Peyer's patch (tissue), 4 donors: Measurements from ENCODE around the gene MAP2K1. TPM values are rescaled to one million over a fixed set of nuclear protein-coding genes. Genes with fewer than 3 reads are reported as not detected.

Source experiments
- DNase-seq, 3 donors: peaks; one replicate each; pipeline ENCODE4 v3.0.0-alpha.2; 2017 to 2019
- H3K27ac ChIP-seq, 4 donors: fragments of 200-600 bp; sonication (generic); one replicate each; pipeline ENCODE4 v1.5.1; 2016 to 2019
- H3K27me3 ChIP-seq, 2 donors: fragments of 200-600 bp; sonication (generic); one replicate each; pipeline ENCODE4 v1.5.1; 2019
- H3K36me3 ChIP-seq, 3 donors: fragments of 200-600 bp; sonication (generic); one replicate each; pipeline ENCODE4 v1.5.1; 2016 to 2019
- H3K4me1 ChIP-seq, 4 donors: fragments of 200-600 bp; sonication (generic); one replicate each; pipeline ENCODE4 v1.5.1; 2016 to 2019
- H3K4me3 ChIP-seq, 4 donors: fragments of 200-600 bp; sonication (generic); 1 replicate in 3 of 4; 2 replicates in 1 of 4; pipeline ENCODE4 v1.5.1; 2016 to 2019; ENCODE audit warnings: mild to moderate bottlenecking in 1 of 4
- H3K9me3 ChIP-seq, 4 donors: fragments of 200-600 bp; sonication (generic); one replicate each; pipeline ENCODE4 v1.5.1; 2016 to 2019; ENCODE audit warnings: mild to moderate bottlenecking in 1 of 4
- CTCF ChIP-seq, 6 experiments: fragments of 450-650 bp in 4 of 6; fragments of 200-600 bp in 2 of 6; sonication (generic) in 1 of 6; IDR thresholded peaks; one replicate each; pipeline ENCODE4 v1.5.1; 2017 to 2019; ENCODE audit warnings: antibody characterized with exemption in 6 of 6, mild to moderate bottlenecking in 3 of 6, moderate library complexity in 1 of 6
- POLR2A ChIP-seq, 2 donors: fragments of 450-650 bp; IDR thresholded peaks; one replicate each; pipeline ENCODE4 v1.5.1; 2017; ENCODE audit warnings: antibody characterized with exemption in 2 of 2, mild to moderate bottlenecking in 2 of 2, moderate library complexity in 2 of 2
- total RNA-seq, 4 donors: library from RNA; depleted of rRNA; stranded (reverse); fragments of >200 nt; gene quantifications; one replicate each; pipeline ENCODE4 v1.1.0, GENCODE V29; 2016

The MAP2K1 gene
- total RNA-seq, 4 donors from 2014 or later: 12.7 to 47.9 (median 27.7) TPM

DNA sequence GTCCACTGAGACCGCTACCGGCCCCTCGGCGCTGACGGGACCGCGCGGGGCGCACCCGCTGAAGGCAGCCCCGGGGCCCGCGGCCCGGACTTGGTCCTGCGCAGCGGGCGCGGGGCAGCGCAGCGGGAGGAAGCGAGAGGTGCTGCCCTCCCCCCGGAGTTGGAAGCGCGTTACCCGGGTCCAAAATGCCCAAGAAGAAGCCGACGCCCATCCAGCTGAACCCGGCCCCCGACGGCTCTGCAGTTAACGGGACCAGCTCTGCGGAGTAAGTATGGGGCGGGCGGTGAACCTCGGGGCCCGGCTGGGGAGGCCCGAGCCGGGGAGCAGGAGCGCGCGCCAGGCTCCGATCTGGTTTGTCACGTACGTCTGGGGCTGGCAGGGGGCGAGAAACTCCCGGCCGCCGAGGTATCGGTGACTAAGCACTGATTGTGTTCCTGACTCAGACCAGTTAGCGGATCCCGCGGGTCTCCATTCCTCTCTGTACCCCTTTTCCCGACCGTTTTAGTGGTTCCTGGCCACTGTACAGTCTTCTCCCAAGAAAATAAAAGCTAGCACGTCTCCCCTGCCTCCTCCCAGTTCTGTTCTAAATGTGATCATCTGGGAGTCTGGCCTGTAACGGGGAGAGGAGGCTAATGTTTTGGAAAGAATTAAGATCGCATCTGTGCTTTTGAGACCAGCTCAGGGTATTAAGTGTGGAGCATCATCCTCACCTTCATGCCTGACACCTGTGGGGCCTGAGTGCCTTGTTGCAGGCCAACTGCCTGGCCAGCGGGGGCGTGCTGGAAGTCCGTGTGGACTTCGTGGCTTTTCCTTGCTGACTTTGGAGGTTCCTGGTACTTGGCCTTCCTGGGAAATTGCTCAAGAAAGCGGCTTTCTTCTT is 691 bp downstream of the MAP2K1 start:
- H3K27ac ChIP-seq: peak overlapping the region; percentile 92 to 98 (median 94)
- peak; percentile 54 to 76 (median 76) for DNase-seq
- no peaks in the 10 kb centered on the region for H3K9me3 ChIP-seq
- no peaks in the 10 kb centered on the region for H3K36me3 ChIP-seq
- no peaks in the 10 kb centered on the region for H3K27me3 ChIP-seq
- H3K4me1 ChIP-seq: peaks cover 0 to 41% (median 13%) of the 10 kb centered on the region in 4 donors
- H3K4me3 ChIP-seq: peak overlapping the region; percentile 85 to 99 (median 92)
- TF ChIP-seq CTCF (IDR thresholded peaks at IDR 0.05) (peak in 5 of 6 experiments; percentile 15 to 43 (median 32)), POLR2A (IDR thresholded peaks at IDR 0.05) (no peak)

DNA sequence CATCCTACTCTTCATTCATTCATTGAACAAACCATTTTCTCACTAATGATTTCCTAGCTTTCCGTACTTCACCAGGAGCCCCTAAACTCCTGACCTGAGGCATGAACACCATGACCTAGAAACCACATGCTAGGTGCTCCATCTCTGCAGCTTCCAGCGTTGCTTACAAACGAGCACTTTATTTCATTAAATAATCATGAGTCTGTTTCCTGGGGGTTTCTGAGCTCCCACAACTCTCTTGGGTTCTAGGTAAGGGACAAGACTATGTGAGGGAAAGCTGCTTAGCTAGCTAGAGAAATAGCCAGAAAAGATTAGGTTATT is 1.3 kb downstream of the MAP2K1 start:
- H3K36me3 ChIP-seq: no peaks in the 10 kb centered on the region
- DNase-seq: no peak
- H3K27ac ChIP-seq: peak overlapping the region in 2 of 4 donors; percentile 94 to 98
- H3K4me1 ChIP-seq: peaks cover 0 to 41% (median 13%) of the 10 kb centered on the region in 4 donors
- peak in 1 of 6 experiments; percentile 1 for TF ChIP-seq CTCF (IDR thresholded peaks at IDR 0.05)
- no peak for TF ChIP-seq POLR2A (IDR thresholded peaks at IDR 0.05)
- H3K4me3 ChIP-seq: peak overlapping the region; percentile 85 to 99 (median 92)
- no peaks in the 10 kb centered on the region for H3K27me3 ChIP-seq
- H3K9me3 ChIP-seq: no peaks in the 10 kb centered on the region

DNA sequence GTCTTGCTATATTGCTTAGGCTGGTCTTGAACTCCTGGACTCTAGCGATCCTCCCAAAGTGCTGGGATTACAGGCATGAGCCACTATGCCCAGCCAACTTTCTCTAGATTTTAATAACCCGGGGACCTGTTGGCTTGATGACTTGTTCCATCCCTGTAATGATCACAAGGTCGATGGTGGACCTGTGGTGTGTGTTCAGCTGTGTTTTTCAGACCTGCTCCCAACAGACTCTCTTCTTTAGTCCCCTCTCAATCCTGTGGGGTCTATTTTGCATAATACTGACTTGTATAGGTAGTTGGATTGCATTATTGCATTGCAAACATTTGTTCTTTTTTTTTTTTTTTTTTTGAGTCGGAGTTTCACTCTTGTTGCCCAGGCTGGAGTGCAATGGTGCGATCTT is 1.9 kb downstream of the MAP2K1 start:
- H3K9me3 ChIP-seq: no peaks in the 10 kb centered on the region
- H3K27ac ChIP-seq: no peak overlapping the region
- no peak overlapping the region for H3K4me3 ChIP-seq

DNA sequence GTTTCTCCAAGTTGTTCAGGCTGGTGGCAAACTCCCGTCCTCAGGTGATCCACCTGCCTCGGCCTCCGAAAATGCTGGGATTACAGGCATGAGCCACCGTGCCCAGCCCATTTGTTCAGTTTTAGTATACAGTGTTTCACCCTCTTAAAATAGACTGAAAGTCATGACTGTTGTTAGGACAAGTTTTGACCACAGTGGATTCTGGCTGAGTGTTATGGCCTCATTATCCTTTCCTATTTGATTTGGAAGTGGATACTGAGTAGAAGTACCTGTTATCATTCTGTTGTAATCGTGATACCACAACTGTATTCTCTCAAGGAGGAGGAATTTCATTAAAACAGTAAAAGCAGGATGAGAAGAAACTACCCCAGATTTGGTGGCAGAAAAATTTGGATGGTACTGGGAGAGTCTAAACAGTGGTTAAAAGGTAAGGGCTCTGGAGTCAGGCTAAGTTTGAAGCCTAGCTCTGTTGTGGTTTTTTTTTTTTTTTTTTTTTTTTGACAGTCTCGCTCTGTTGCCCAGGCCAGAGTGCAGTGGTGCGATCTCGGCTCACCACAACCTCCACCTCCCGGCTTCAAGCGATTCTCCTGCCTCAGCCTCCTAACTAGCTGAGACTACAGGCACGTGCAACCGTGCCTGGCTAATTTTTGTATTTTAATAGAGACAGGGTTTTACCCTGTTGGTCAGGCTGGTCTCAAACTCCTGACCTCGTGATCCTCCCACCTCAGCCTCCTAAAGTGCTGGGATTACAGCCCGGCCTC is 2.6 kb downstream of the MAP2K1 start:
- no peak for TF ChIP-seq POLR2A (IDR thresholded peaks at IDR 0.05)
- TF ChIP-seq CTCF (IDR thresholded peaks at IDR 0.05): no peak
- H3K9me3 ChIP-seq: no peaks in the 10 kb centered on the region
- H3K27me3 ChIP-seq: no peaks in the 10 kb centered on the region
- no peaks in the 10 kb centered on the region for H3K36me3 ChIP-seq
- H3K4me3 ChIP-seq: no peak overlapping the region
- peaks cover 0 to 41% (median 13%) of the 10 kb centered on the region in 4 donors for H3K4me1 ChIP-seq
- no peak overlapping the region for H3K27ac ChIP-seq
- DNase-seq: peak in 1 of 3 donors; percentile 59

More for the DNA sequence above, 1.9 kb downstream of the MAP2K1 start:
- TF ChIP-seq POLR2A (IDR thresholded peaks at IDR 0.05) (no peak), CTCF (IDR thresholded peaks at IDR 0.05) (no peak)
- Histone ChIP-seq H3K36me3 (no peaks in the 10 kb centered on the region), H3K27me3 (no peaks in the 10 kb centered on the region), H3K4me1 (peaks cover 0 to 41% (median 13%) of the 10 kb centered on the region in 4 donors)
- no peak for DNase-seq

GRCh38 chr15:66389859-66390381 is 3.2 kb downstream of the MAP2K1 start:
- peaks cover 0 to 41% (median 13%) of the 10 kb centered on the region in 4 donors for H3K4me1 ChIP-seq
- H3K9me3 ChIP-seq: no peaks in the 10 kb centered on the region
- H3K27ac ChIP-seq: peak overlapping the region in 2 of 4 donors; percentile 22 to 50
- DNase-seq: no peak
- TF ChIP-seq POLR2A (IDR thresholded peaks at IDR 0.05): no peak
- TF ChIP-seq CTCF (IDR thresholded peaks at IDR 0.05): no peak
- H3K36me3 ChIP-seq: no peaks in the 10 kb centered on the region
- no peak overlapping the region for H3K4me3 ChIP-seq
- H3K27me3 ChIP-seq: no peaks in the 10 kb centered on the region
